Panc1 (cell line): ENCODE results near the gene ACACB.

Source experiments
- POLR2AphosphoS5 ChIP-seq: IDR thresholded peaks from 2 replicates; pipeline ENCODE4 v1.6.1; 2012; ENCODE audit warnings: mild to moderate bottlenecking, low read depth, low read length, moderate library complexity
- TF ChIP-seq, protein P1 (sequence below), 2 experiments: IDR thresholded peaks; 2 replicates each; pipeline ENCODE4 v1.6.1; 2011 to 2012; ENCODE audit warnings: low read depth in 2 of 2, control low read depth in 1 of 2, low read length in 1 of 2, mild to moderate bottlenecking in 1 of 2, moderate library complexity in 1 of 2; ENCODE audit not compliant: insufficient read depth in 1 of 2
- TF ChIP-seq, protein P2 (sequence below): fragments of 450-650 bp; IDR thresholded peaks from 2 replicates; pipeline ENCODE4 v1.5.1; 2017; ENCODE audit warnings: mild to moderate bottlenecking

DNA sequence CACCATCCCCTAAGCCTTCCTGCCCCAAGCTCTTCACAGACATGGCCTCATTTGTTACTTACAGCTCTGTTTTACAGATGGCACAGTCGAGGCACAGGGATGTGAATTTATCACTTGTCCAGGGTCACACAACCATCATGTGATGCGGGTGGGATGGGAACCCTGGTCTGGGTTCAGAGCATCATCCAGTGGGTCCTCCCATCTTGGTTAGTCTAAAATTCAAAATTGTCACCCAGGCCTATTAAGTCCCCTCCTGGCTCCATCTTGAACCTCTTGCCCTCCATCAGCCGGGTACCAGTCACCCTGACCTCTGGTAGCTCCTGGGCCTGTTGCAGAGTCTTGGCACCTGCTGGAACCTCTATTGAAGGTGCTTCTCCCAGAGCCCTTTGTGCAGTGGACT is 52.9 kb downstream of the ACACB start:
- TF ChIP-seq, protein P1, sequence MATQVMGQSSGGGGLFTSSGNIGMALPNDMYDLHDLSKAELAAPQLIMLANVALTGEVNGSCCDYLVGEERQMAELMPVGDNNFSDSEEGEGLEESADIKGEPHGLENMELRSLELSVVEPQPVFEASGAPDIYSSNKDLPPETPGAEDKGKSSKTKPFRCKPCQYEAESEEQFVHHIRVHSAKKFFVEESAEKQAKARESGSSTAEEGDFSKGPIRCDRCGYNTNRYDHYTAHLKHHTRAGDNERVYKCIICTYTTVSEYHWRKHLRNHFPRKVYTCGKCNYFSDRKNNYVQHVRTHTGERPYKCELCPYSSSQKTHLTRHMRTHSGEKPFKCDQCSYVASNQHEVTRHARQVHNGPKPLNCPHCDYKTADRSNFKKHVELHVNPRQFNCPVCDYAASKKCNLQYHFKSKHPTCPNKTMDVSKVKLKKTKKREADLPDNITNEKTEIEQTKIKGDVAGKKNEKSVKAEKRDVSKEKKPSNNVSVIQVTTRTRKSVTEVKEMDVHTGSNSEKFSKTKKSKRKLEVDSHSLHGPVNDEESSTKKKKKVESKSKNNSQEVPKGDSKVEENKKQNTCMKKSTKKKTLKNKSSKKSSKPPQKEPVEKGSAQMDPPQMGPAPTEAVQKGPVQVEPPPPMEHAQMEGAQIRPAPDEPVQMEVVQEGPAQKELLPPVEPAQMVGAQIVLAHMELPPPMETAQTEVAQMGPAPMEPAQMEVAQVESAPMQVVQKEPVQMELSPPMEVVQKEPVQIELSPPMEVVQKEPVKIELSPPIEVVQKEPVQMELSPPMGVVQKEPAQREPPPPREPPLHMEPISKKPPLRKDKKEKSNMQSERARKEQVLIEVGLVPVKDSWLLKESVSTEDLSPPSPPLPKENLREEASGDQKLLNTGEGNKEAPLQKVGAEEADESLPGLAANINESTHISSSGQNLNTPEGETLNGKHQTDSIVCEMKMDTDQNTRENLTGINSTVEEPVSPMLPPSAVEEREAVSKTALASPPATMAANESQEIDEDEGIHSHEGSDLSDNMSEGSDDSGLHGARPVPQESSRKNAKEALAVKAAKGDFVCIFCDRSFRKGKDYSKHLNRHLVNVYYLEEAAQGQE (IDR thresholded peaks at IDR 0.05; ENCODE audit: insufficient read depth in 1 of 2, low read depth in 2 of 2, low read length in 1 of 2): no peak
- no peak for TF ChIP-seq POLR2AphosphoS5
- TF ChIP-seq, protein P2, sequence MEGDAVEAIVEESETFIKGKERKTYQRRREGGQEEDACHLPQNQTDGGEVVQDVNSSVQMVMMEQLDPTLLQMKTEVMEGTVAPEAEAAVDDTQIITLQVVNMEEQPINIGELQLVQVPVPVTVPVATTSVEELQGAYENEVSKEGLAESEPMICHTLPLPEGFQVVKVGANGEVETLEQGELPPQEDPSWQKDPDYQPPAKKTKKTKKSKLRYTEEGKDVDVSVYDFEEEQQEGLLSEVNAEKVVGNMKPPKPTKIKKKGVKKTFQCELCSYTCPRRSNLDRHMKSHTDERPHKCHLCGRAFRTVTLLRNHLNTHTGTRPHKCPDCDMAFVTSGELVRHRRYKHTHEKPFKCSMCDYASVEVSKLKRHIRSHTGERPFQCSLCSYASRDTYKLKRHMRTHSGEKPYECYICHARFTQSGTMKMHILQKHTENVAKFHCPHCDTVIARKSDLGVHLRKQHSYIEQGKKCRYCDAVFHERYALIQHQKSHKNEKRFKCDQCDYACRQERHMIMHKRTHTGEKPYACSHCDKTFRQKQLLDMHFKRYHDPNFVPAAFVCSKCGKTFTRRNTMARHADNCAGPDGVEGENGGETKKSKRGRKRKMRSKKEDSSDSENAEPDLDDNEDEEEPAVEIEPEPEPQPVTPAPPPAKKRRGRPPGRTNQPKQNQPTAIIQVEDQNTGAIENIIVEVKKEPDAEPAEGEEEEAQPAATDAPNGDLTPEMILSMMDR: no peak
